Right lobe of liver (tissue), 6 donors: ENCODE data around the gene SOST. TPM values are rescaled to one million over a fixed set of nuclear protein-coding genes. Genes with fewer than 3 reads are reported as not detected.

ENCODE experiments used
- ATAC-seq, 4 donors: fragments of 200-7000 bp; cut with Tn5 transposase; one replicate each; pipeline ENCODE4 v1.9.1; 2020; ENCODE audit warnings: mild to moderate bottlenecking in 4 of 4, moderate library complexity in 4 of 4
- DNase-seq, 3 donors: peaks; one replicate each; pipeline ENCODE4 v3.0.0-alpha.2; 2020
- H3K27ac ChIP-seq, 3 donors: fragments of 200-600 bp; one replicate each; pipeline ENCODE4 v1.8.0; 2022
- H3K27me3 ChIP-seq, 2 donors: fragments of 200-600 bp; one replicate each; pipeline ENCODE4 v1.8.0; 2022
- H3K36me3 ChIP-seq, 4 donors: fragments of 200-600 bp; sonication (generic) in 1 of 4; one replicate each; pipeline versions ENCODE4 v1.5.1 to v1.8.0; 2017 to 2022; ENCODE audit warnings: control low read depth in 1 of 4
- H3K4me1 ChIP-seq, 4 donors: fragments of 200-600 bp; sonication (generic) in 1 of 4; one replicate each; pipeline versions ENCODE4 v1.5.1 to v1.8.0; 2017 to 2022; ENCODE audit warnings: control low read depth in 1 of 4
- H3K4me3 ChIP-seq, 3 donors: fragments of 200-600 bp; one replicate each; pipeline ENCODE4 v1.8.0; 2022
- H3K9me3 ChIP-seq, 4 donors: fragments of 200-600 bp; sonication (generic) in 1 of 4; one replicate each; pipeline versions ENCODE4 v1.5.1 to v1.8.0; 2017 to 2022; ENCODE audit warnings: control low read depth in 1 of 4
- POLR2A ChIP-seq: fragments of 450-650 bp; IDR thresholded peaks from one replicate; pipeline ENCODE4 v1.6.1; 2017; ENCODE audit warnings: antibody characterized with exemption, mild to moderate bottlenecking
- WGBS: methylation state at CpG from one replicate; pipeline ENCODE4 v1.1.6; 2018; ENCODE audit warnings: low coverage, low lambda C conversion rate; ENCODE audit not compliant: insufficient coverage; ENCODE audit errors: missing lambda C conversion rate; 5-methylcytosine and 5-hydroxymethylcytosine counted together
- intact Hi-C, 2 donors: fragments of 100-400 bp; cut with DNase I; formaldehyde crosslinking; loops; one replicate each; pipeline versions ENCODE4 v1.11.2 to v1.14.1; 2022
- total RNA-seq, 6 experiments: library from RNA; depleted of rRNA in 2 of 6; stranded (reverse); fragments of >200 nt in 2 of 6; fragmentation: NEBNext Ultra II Directional in 3 of 6; extraction: Animal tissue kit (Norgen Biotek cat#: 25700) in 3 of 6; gene quantifications; one replicate each; pipeline versions ENCODE4 v1.1.0 to v1.2.4, GENCODE V29; 2016 to 2023
- TF ChIP-seq, protein P1 (sequence below), 4 donors: fragments of 200-600 bp in 3 of 4; fragments of 450-650 bp in 1 of 4; IDR thresholded peaks; one replicate each; pipeline versions ENCODE4 v1.5.1 to v1.8.0; 2016 to 2022; ENCODE audit warnings: antibody characterized with exemption in 4 of 4, mild to moderate bottlenecking in 2 of 4
- donor health status: DM: no; HTN: yes; CAD: no.
- donor health status: DM: no; HTN: no; CAD: no.
- donor health status: DM: no; HTN: no; CAD: no.
- donor health status: DM: no; HTN: yes; CAD: no.
- donor health status: DM: no; HTN: yes; CAD: no.

The SOST gene
- total RNA-seq, 6 experiments from 2014 or later = not detected

- no peaks in the 10 kb centered on the region for H3K36me3 ChIP-seq
- WGBS = 80% methylated on average over 3 of the region's 5 CpGs
- no peak overlapping the region for H3K27ac ChIP-seq
- ATAC-seq = no peak
- no peak overlapping the region for H3K4me3 ChIP-seq
- intact Hi-C loops = no loop called here
- no peaks in the 10 kb centered on the region for H3K4me1 ChIP-seq
- TF ChIP-seq, protein P1, sequence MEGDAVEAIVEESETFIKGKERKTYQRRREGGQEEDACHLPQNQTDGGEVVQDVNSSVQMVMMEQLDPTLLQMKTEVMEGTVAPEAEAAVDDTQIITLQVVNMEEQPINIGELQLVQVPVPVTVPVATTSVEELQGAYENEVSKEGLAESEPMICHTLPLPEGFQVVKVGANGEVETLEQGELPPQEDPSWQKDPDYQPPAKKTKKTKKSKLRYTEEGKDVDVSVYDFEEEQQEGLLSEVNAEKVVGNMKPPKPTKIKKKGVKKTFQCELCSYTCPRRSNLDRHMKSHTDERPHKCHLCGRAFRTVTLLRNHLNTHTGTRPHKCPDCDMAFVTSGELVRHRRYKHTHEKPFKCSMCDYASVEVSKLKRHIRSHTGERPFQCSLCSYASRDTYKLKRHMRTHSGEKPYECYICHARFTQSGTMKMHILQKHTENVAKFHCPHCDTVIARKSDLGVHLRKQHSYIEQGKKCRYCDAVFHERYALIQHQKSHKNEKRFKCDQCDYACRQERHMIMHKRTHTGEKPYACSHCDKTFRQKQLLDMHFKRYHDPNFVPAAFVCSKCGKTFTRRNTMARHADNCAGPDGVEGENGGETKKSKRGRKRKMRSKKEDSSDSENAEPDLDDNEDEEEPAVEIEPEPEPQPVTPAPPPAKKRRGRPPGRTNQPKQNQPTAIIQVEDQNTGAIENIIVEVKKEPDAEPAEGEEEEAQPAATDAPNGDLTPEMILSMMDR (IDR thresholded peaks at IDR 0.05) = no peak
- TF ChIP-seq POLR2A = no peak
- H3K9me3 ChIP-seq = no peaks in the 10 kb centered on the region
- H3K27me3 ChIP-seq = no peaks in the 10 kb centered on the region
- DNase-seq = no peak
Observed at GRCh38 chr17:43741636-43742035, 17.0 kb downstream of the SOST start.

DNA sequence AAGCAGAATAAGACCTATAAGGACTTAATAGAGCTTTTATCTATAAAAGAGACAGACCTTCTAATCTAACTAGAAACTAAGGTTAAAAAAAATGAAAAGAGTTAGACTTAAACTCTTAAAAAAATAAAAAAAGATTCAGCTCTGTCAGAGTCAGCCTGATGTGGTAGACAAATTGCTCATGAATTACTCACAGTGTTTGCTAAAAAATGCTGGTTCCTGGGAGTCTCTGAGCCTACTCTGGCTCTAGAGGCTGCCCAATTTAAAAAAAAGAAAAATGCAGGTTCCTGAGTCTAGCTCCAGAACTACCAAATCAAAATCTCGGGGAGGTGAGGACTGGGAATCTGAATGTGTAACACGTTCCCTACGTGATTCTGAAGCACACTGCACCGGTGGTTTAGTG, 18.1 kb downstream of the SOST start:
- Histone ChIP-seq H3K27ac (no peak overlapping the region), H3K36me3 (no peaks in the 10 kb centered on the region), H3K9me3 (no peaks in the 10 kb centered on the region), H3K4me3 (no peak overlapping the region), H3K27me3 (no peaks in the 10 kb centered on the region), H3K4me1 (no peaks in the 10 kb centered on the region)
- no peak for ATAC-seq
- intact Hi-C loops = no loop called here
- WGBS = 66% methylated on average over 4 of the region's 4 CpGs
- TF ChIP-seq, protein P1 (IDR thresholded peaks at IDR 0.05) = no peak
- TF ChIP-seq POLR2A = no peak
- DNase-seq = no peak

DNA sequence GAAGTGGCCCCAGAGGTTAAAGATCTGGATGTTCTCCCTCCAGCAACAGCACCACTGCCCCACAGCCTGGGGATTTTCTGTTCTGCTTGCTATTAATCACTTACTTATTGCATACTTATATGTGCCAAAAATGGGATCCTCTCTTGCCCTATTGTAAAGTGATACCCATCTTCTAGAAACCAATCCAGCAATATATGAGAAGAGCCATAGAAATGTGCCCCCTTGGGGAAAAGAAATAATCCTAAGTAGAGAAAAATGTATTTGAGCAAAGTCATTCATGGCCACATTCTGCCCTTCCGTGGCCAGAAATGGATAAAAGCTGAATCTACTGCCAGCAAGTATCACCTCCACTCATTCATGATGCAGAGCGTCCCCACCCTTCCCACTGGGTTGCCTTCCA, 20.9 kb downstream of the SOST start:
- H3K9me3 ChIP-seq = no peaks in the 10 kb centered on the region
- H3K4me3 ChIP-seq = no peak overlapping the region
- DNase-seq (no peak), ATAC-seq (no peak)
- H3K27ac ChIP-seq = no peak overlapping the region
- H3K27me3 ChIP-seq = no peaks in the 10 kb centered on the region
- intact Hi-C loops = no loop called here
- WGBS = 82% methylated on average over 2 of the region's 2 CpGs
- no peaks in the 10 kb centered on the region for H3K4me1 ChIP-seq
- TF ChIP-seq, protein P1 (IDR thresholded peaks at IDR 0.05) = no peak
- no peak for TF ChIP-seq POLR2A
- H3K36me3 ChIP-seq = no peaks in the 10 kb centered on the region

DNA sequence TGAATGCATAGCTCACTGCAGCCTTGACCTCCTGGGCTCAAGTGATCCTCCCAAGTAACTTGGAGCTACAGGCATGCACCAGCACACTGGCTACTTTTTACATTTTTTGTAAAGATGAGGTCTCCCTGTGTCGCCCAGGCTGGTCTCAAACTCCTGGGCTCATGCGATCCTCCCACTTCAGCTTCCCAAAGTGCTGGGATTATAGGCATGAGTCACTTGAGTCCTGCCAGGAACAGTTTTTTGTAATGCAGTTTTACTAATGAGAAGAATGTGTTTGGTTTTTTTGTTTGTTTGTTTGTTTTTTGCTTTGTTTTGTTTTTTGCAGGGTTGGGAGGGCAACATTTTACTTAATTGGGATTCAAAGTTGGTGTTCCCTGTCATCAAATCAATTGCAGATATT, 22.2 kb downstream of the SOST start:
- no peak overlapping the region for H3K27ac ChIP-seq
- TF ChIP-seq POLR2A = no peak
- TF ChIP-seq, protein P1 (IDR thresholded peaks at IDR 0.05) = no peak
- no peaks in the 10 kb centered on the region for H3K9me3 ChIP-seq
- ATAC-seq (no peak), DNase-seq (no peak)
- intact Hi-C loops = no loop called here
- H3K4me3 ChIP-seq = no peak overlapping the region
- H3K4me1 ChIP-seq = no peaks in the 10 kb centered on the region
- H3K27me3 ChIP-seq = no peaks in the 10 kb centered on the region
- no peaks in the 10 kb centered on the region for H3K36me3 ChIP-seq
- 83% methylated on average over 2 of the region's 2 CpGs for WGBS

DNA sequence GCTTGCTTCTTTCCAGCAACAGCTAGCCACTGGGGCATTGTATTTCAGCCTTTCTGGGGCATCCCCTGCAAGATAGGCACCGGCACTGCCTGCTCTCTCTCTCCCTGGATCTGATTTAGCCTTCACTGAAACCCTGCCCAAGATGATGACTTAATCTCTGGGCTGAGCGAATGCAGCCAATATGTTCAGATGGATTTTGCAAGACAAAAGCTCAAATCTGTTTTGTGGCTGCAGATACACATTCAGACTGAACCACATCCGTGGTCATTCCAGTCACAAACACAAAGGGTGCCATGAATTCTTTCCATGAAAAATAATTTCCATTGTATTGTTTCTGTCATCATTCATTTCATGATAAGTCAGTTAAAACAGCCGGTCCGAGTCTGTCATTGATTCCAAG, 24.2 kb downstream of the SOST start:
- no peaks in the 10 kb centered on the region for H3K27me3 ChIP-seq
- H3K27ac ChIP-seq = no peak overlapping the region
- ATAC-seq = no peak

More for the DNA sequence above, 24.2 kb downstream of the SOST start:
- WGBS = 56% methylated on average over 4 of the region's 5 CpGs
- Histone ChIP-seq H3K9me3 (no peaks in the 10 kb centered on the region), H3K4me3 (no peak overlapping the region), H3K4me1 (no peaks in the 10 kb centered on the region), H3K36me3 (no peaks in the 10 kb centered on the region)
- intact Hi-C loops = no loop called here
- TF ChIP-seq, protein P1 (IDR thresholded peaks at IDR 0.05) = no peak
- no peak for DNase-seq
